GM19455 (cell line): Measurements from ENCODE around the gene RAB40AL.

Experiments
- ATAC-seq: cut with Tn5 transposase; IDR thresholded peaks from one replicate; pipeline ENCODE4 v1.9.1; 2021; ENCODE audit not compliant: unreplicated experiment

Gene RAB40AL

GRCh38 chrX:102979536-102979935 is 42.5 kb downstream of the RAB40AL start:
- ATAC-seq = no peak

GRCh38 chrX:102983205-102983604 is 46.1 kb downstream of the RAB40AL start:
- no peak for ATAC-seq

GRCh38 chrX:102985192-102985591 is 48.1 kb downstream of the RAB40AL start:
- ATAC-seq = no peak
